ENCODE results near the gene SAXO1.

DNA sequence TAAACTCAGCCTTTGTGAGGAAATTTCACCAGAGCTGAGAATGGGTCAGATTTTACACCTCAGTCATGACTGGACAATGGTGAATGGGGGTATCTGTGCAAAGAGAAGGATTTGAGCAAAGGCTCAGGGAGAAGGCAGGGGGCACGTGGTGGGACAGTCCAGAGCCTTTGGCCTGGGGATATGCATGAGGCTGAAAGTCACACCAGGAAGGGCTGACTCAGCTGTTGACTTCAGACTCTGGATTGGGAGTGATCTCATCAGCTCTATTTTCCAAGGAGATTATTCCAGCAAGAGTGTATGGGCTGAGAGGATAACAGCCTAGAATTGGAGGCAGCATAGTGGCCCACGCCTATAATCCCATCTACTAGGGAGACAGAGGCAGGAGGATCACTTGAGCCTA, 53.6 kb downstream of the SAXO1 start:
- TF ChIP-seq POLR2A (IDR thresholded peaks at IDR 0.05; ENCODE audit: low read depth, low read length), result no peak
- no peak for TF ChIP-seq TAF1 (IDR thresholded peaks at IDR 0.05; ENCODE audit: low read depth, low read length)
- TF ChIP-seq POLR2AphosphoS5 (IDR thresholded peaks at IDR 0.05; ENCODE audit: low read depth, low read length), result no peak
- TF ChIP-seq SPI1 (IDR thresholded peaks at IDR 0.05; ENCODE audit: low read depth, low read length), result no peak

All from GM12891 (cell line).